GM12891 (cell line): ENCODE data around the gene LRRC8D.

Experiments
- POLR2A ChIP-seq: IDR thresholded peaks from 2 replicates; pipeline ENCODE4 v1.6.1; 2011; ENCODE audit warnings: low read depth, low read length, control low read depth
- POLR2AphosphoS5 ChIP-seq: IDR thresholded peaks from 2 replicates; pipeline ENCODE4 v1.6.1; 2011; ENCODE audit warnings: low read depth, low read length, control low read depth
- POU2F2 ChIP-seq: IDR thresholded peaks from 2 replicates; pipeline ENCODE4 v1.6.1; 2011; ENCODE audit warnings: low read depth, mild to moderate bottlenecking, control low read depth, low read length, moderate library complexity
- SPI1 ChIP-seq: IDR thresholded peaks from 2 replicates; pipeline ENCODE4 v1.6.1; 2011; ENCODE audit warnings: low read depth, low read length, control low read depth
- TAF1 ChIP-seq: IDR thresholded peaks from 2 replicates; pipeline ENCODE4 v1.6.1; 2011; ENCODE audit warnings: low read depth, low read length, control low read depth

GRCh38 chr1:89836252-89837035, 15.6 kb downstream of the LRRC8D start:
- no peak for TF ChIP-seq POLR2A
- no peak for TF ChIP-seq TAF1
- no peak for TF ChIP-seq POLR2AphosphoS5
- TF ChIP-seq SPI1 = no peak
- no peak for TF ChIP-seq POU2F2
